IMR-90 (cell line): ENCODE results near the gene SAMSN1. TPM values are rescaled to one million over a fixed set of nuclear protein-coding genes. Genes with fewer than 3 reads are reported as not detected.
"Not testable (repeated sequence)": the region's sequence is repeated elsewhere in the genome, so short reads cannot be mapped to it uniquely, and the experiment has no call there.

Source experiments
- ATAC-seq: fragments of 200-7000 bp; cut with Tn5 transposase; 2 replicates; pipeline ENCODE4 v1.9.1; 2020; ENCODE audit warnings: low read depth, mild to moderate bottlenecking, moderate library complexity
- BruUV-seq: library from RNA; stranded (reverse); fragments of 400-500 nt; replicated peaks from 2 replicates; lab custom pipeline; 2021; lab: Mats Ljungman, UMichigan
- CTCF ChIA-PET: fragments of 300-600 bp; formaldehyde crosslinking; extraction: SDS; loops from one replicate; lab custom pipeline; 2021; ENCODE audit warnings: antibody characterized with exemption; lab: Yijun Ruan, JAX
- POLR2A ChIA-PET: fragments of 300-600 bp; sonication (Branson Sonifier 250); formaldehyde crosslinking; loops from one replicate; lab custom pipeline; 2022; ENCODE audit warnings: antibody characterized with exemption; ENCODE audit not compliant: unreplicated experiment; lab: Charles Lee
- DNase-seq: peaks from one replicate; pipeline ENCODE4 v3.0.0; 2013
- H2AFZ ChIP-seq: replicated peaks from 2 replicates; pipeline ENCODE3; 2013; ENCODE audit warnings: low read length, mild to moderate bottlenecking; ENCODE audit not compliant: poor library complexity
- H2AK5ac ChIP-seq: 2 replicates; pipeline ENCODE4 v1.6.1; 2013; ENCODE audit warnings: low read depth, low read length, inconsistent platforms
- H2AK9ac ChIP-seq: replicated peaks from 2 replicates; pipeline ENCODE3; 2013; ENCODE audit warnings: mild to moderate bottlenecking, low read depth, low read length, moderate library complexity; ENCODE audit not compliant: poor library complexity
- H2BK120ac ChIP-seq: 2 replicates; pipeline ENCODE4 v1.6.1; 2013; ENCODE audit warnings: low read depth, low read length, inconsistent platforms
- H2BK15ac ChIP-seq: 3 replicates; pipeline ENCODE4 v1.6.1; 2013; ENCODE audit warnings: low read depth, low read length, inconsistent platforms
- H2BK20ac ChIP-seq: 2 replicates; pipeline ENCODE4 v1.6.1; 2013; ENCODE audit warnings: low read depth, mild to moderate bottlenecking, inconsistent platforms, low read length, moderate library complexity
- H2BK5ac ChIP-seq: 2 replicates; pipeline ENCODE4 v1.6.1; 2013; ENCODE audit warnings: mild to moderate bottlenecking, low read depth, low read length, inconsistent platforms; ENCODE audit not compliant: poor library complexity, severe bottlenecking
- H3K14ac ChIP-seq: replicated peaks from 2 replicates; pipeline ENCODE4 v1.6.1; 2013; ENCODE audit warnings: low read depth, low read length, inconsistent platforms
- H3K18ac ChIP-seq: 2 replicates; pipeline ENCODE4 v1.6.1; 2013; ENCODE audit warnings: low read depth, low read length, control low read depth
- H3K23ac ChIP-seq: 2 replicates; pipeline ENCODE4 v1.6.1; 2013; ENCODE audit warnings: low read depth, low read length, inconsistent platforms
- H3K27ac ChIP-seq: 2 replicates; pipeline ENCODE4 v1.5.1; 2013; ENCODE audit warnings: mild to moderate bottlenecking, control low read depth, low read length; ENCODE audit not compliant: insufficient read depth
- H3K27me3 ChIP-seq: 2 replicates; pipeline ENCODE4 v1.6.1; 2013; ENCODE audit warnings: low read length; ENCODE audit not compliant: control insufficient read depth, insufficient read depth
- H3K36me3 ChIP-seq: 2 replicates; pipeline ENCODE4 v1.6.1; 2013; ENCODE audit warnings: low read length, mixed read lengths; ENCODE audit not compliant: control insufficient read depth, insufficient read depth
- H3K4ac ChIP-seq: 2 replicates; pipeline ENCODE4 v1.6.1; 2013; ENCODE audit warnings: low read depth, low read length, inconsistent platforms
- H3K4me1 ChIP-seq: 2 replicates; pipeline ENCODE4 v1.6.1; 2013; ENCODE audit warnings: low read length, mixed read lengths; ENCODE audit not compliant: control insufficient read depth, insufficient read depth
- H3K4me2 ChIP-seq: 2 replicates; pipeline ENCODE4 v1.6.1; 2013; ENCODE audit warnings: low read depth, mild to moderate bottlenecking, control low read depth, low read length, moderate library complexity
- H3K4me3 ChIP-seq: 2 replicates; pipeline ENCODE4 v1.5.1; 2013; ENCODE audit warnings: low read depth, mild to moderate bottlenecking, control low read depth, low read length, moderate library complexity; ENCODE audit not compliant: insufficient read depth
- H3K56ac ChIP-seq: 2 replicates; pipeline ENCODE4 v1.6.1; 2013; ENCODE audit warnings: low read length, inconsistent platforms; ENCODE audit not compliant: insufficient read depth; ENCODE audit errors: extremely low read depth
- H3K79me1 ChIP-seq, 2 experiments: 2 replicates each; pipeline ENCODE4 v1.6.1; 2013; ENCODE audit warnings: low read length in 2 of 2, inconsistent platforms in 1 of 2, low read depth in 1 of 2
- H3K9ac ChIP-seq: 2 replicates; pipeline ENCODE4 v1.6.1; 2013; ENCODE audit warnings: low read depth, low read length, control low read depth
- H3K9me1 ChIP-seq: 2 replicates; pipeline ENCODE4 v1.6.1; 2013; ENCODE audit warnings: low read length, inconsistent platforms; ENCODE audit not compliant: insufficient read depth
- H3K9me3 ChIP-seq: 2 replicates; pipeline ENCODE4 v1.6.1; 2013; ENCODE audit warnings: low read length; ENCODE audit not compliant: control insufficient read depth, insufficient read depth
- H4K20me1 ChIP-seq: 2 replicates; pipeline ENCODE4 v1.6.1; 2013; ENCODE audit warnings: low read length, inconsistent platforms; ENCODE audit not compliant: insufficient read depth
- H4K5ac ChIP-seq: 2 replicates; pipeline ENCODE4 v1.6.1; 2013; ENCODE audit warnings: mild to moderate bottlenecking, low read depth, low read length, control low read depth
- H4K8ac ChIP-seq, 2 experiments: 2 replicates each; pipeline ENCODE4 v1.6.1; 2013; ENCODE audit warnings: low read depth in 2 of 2, low read length in 2 of 2, control low read depth in 1 of 2, inconsistent platforms in 1 of 2
- H4K91ac ChIP-seq: 2 replicates; pipeline ENCODE4 v1.6.1; 2013; ENCODE audit warnings: low read depth, low read length, inconsistent platforms; ENCODE audit not compliant: insufficient read depth
- WGBS, 2 experiments: methylation state at CpG; one replicate each; pipeline versions ENCODE4 v1.1.5 to v1.1.7; 2013; ENCODE audit warnings: missing lambda C conversion rate in 2 of 2; ENCODE audit not compliant: insufficient read length in 1 of 2; ENCODE audit errors: extremely low coverage in 2 of 2; 5-methylcytosine and 5-hydroxymethylcytosine counted together
- dilution Hi-C: fragments of 300-500 bp; cut with HindIII; formaldehyde crosslinking; loops from one replicate; pipeline ENCODE4 v1.14.3; 2018; ENCODE audit warnings: low sequenced_read_pairs; ENCODE audit not compliant: unreplicated experiment
- in situ Hi-C: fragments of 300-500 bp; cut with MboI; formaldehyde crosslinking; loops from 3 replicates; pipeline ENCODE4 v1.14.3; 2019; ENCODE audit warnings: low sequenced_read_pairs, inconsistent platforms, mixed read lengths
- intact Hi-C: fragments of 100-400 bp; cut with micrococcal nuclease; formaldehyde crosslinking; loops from 2 replicates; pipeline ENCODE4 v1.10.0; 2022
- polyA plus RNA-seq, 3 experiments: library from polyadenylated mRNA; depleted of rRNA; stranded (reverse); fragments of >200 nt; gene quantifications; 2 replicates each; pipeline ENCODE4 v1.2.3, GENCODE V29; 2012; ENCODE audit warnings: low replicate concordance in 1 of 3
- total RNA-seq: library from RNA; depleted of rRNA; stranded (reverse); fragments of >200 nt; gene quantifications from 2 replicates; pipeline ENCODE4 v1.2.3, GENCODE V29; 2012

SAMSN1 gene
- total and polyA plus RNA-seq, 2 of the 4 experiments (the other 2 are of a cell fraction): not detected

DNA sequence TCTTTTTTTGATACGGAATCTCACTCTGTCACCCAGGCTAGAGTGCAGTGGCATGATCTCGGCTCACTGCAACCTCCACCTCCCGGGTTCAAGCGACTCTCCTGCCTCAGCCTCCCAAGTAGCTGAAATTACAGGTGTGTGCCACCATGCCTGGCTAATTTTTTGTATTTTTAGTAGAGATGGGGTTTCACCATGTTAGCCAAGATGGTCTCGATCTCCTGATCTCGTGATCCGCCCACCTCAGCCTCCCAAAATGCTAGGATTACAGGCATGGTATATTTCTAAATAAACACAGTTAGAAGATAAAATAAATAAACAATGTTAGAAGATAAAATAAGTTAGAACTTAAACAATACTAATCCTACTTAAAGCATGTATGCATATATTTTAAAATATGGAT is 604 bp upstream of the SAMSN1 start:
- H2AK9ac ChIP-seq, H4K20me1 ChIP-seq, H2BK20ac ChIP-seq, H2BK15ac ChIP-seq, POLR2A ChIA-PET, H3K9me3 ChIP-seq, H3K4me2 ChIP-seq, dilution Hi-C loops, intact Hi-C loops, H3K14ac ChIP-seq, H3K79me1 ChIP-seq, H3K36me3 ChIP-seq, H2BK120ac ChIP-seq, H3K4me3 ChIP-seq, H4K5ac ChIP-seq, H2AFZ ChIP-seq, ATAC-seq, H2AK5ac ChIP-seq, CTCF ChIA-PET, H3K9ac ChIP-seq, H4K91ac ChIP-seq, H3K23ac ChIP-seq, H3K56ac ChIP-seq, H3K4me1 ChIP-seq, H3K9me1 ChIP-seq, H3K4ac ChIP-seq, H4K8ac ChIP-seq, H3K27ac ChIP-seq, H3K18ac ChIP-seq, in situ Hi-C loops, BruUV-seq, DNase-seq, H3K27me3 ChIP-seq, H2BK5ac ChIP-seq: not testable (repeated sequence)
- WGBS, 2 experiments: no CpG with 5 or more reads among the region's 7 CpGs
